Right cardiac atrium (tissue), 5 donors: ENCODE data around the gene AMZ2. TPM values are rescaled to one million over a fixed set of nuclear protein-coding genes. Genes with fewer than 3 reads are reported as not detected.

Source experiments
- ATAC-seq, 2 donors: fragments of 200-7000 bp; cut with Tn5 transposase; one replicate each; pipeline versions ENCODE4 v1.8.0 to v1.9.1; 2020; ENCODE audit warnings: moderate library complexity in 2 of 2, mild to moderate bottlenecking in 1 of 2
- DNase-seq, 3 donors: peaks; one replicate each; pipeline ENCODE4 v3.0.0-alpha.2; 2020
- H3K27ac ChIP-seq: one replicate; pipeline ENCODE4 v1.5.1; 2013; ENCODE audit warnings: mild to moderate bottlenecking, low read length, control low read depth, moderate library complexity
- H3K27me3 ChIP-seq: one replicate; pipeline ENCODE4 v1.6.1; 2013; ENCODE audit not compliant: control insufficient read depth, insufficient read depth
- H3K4me1 ChIP-seq: one replicate; pipeline ENCODE4 v1.6.1; 2013; ENCODE audit warnings: low read length; ENCODE audit not compliant: control insufficient read depth, insufficient read depth
- H3K4me3 ChIP-seq: one replicate; pipeline ENCODE4 v1.5.1; 2013; ENCODE audit warnings: low read length, control low read depth
- H3K9me3 ChIP-seq: one replicate; pipeline ENCODE4 v1.6.1; 2013; ENCODE audit warnings: low read length; ENCODE audit not compliant: control insufficient read depth
- WGBS: extraction: QIAGEN DNeasy Blood & Tissue Kit; methylation state at CpG from one replicate; pipeline ENCODE4 v1.1.7; 2013; 5-methylcytosine and 5-hydroxymethylcytosine counted together
- intact Hi-C, 4 donors: fragments of 100-400 bp; cut with DNase I; formaldehyde crosslinking; loops; one replicate each; pipeline versions ENCODE4 v1.11.0 to v1.14.0; 2022 to 2023
- polyA plus RNA-seq: library from polyadenylated mRNA; stranded (reverse); fragments of 200-250 nt; gene quantifications from one replicate; pipeline ENCODE4 v1.2.3, GENCODE V29; 2013
- total RNA-seq, 4 donors: library from RNA; stranded (reverse); fragmentation: NEBNext Ultra II Directional; extraction: Animal tissue kit (Norgen Biotek cat#: 25700); gene quantifications; one replicate each; pipeline ENCODE4 v1.2.1, GENCODE V29; 2021
- donor health status: healthy with polysubstance abuse.
- donor health status: DM: no; HTN: yes; CAD: no.
- donor health status: DM: no; HTN: no; CAD: no.
- donor health status: DM: no; HTN: yes; CAD: no; lungs with severe emphysema.
- donor health status: DM: yes; HTN: yes; CAD: no.

The AMZ2 gene
- total and polyA plus RNA-seq, 5 donors, result 73.9 to 98.3 (median 95.1) TPM

DNA sequence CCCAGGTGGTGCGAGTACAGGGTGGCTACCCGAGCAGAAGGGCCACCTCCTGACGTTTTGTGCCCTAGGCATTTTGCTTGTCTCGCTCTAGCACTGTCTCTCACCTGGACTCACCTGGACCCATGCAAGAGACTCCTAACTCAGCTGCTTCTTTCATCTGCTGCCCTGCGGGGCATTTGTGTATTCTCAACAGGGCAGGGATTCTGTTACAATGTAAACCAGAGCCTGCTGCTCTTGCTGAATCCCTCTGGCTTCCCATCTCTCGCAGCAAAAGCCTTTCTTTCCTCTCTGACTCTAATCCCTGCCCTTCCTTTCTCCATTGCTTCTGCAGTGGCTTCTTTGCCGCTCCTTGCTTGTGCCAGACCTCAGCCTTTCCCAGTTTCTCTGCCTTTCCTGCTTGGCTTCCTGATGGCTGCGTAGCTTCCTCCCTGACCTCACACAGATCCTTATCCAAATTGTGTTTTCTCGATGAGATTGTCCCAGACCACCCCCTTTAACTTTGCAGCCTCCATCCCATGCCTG lies 53.7 kb downstream of the AMZ2 start:
- 68% methylated on average over 9 of the region's 9 CpGs for WGBS
- intact Hi-C loops, result no loop called here
- DNase-seq, result no peak
- H3K4me3 ChIP-seq, result no peak overlapping the region
- H3K4me1 ChIP-seq, result no peaks in the 10 kb centered on the region
- H3K9me3 ChIP-seq, result no peaks in the 10 kb centered on the region
- H3K27me3 ChIP-seq, result no peaks in the 10 kb centered on the region
- peak in 1 of 2 donors; percentile 39 for ATAC-seq
- no peak overlapping the region for H3K27ac ChIP-seq

- intact Hi-C loops, result no loop called here
- no peak overlapping the region for H3K4me3 ChIP-seq
- no peak overlapping the region for H3K27ac ChIP-seq
Observed at GRCh38 chr17:68302066-68302564, 54.3 kb downstream of the AMZ2 start.

DNA sequence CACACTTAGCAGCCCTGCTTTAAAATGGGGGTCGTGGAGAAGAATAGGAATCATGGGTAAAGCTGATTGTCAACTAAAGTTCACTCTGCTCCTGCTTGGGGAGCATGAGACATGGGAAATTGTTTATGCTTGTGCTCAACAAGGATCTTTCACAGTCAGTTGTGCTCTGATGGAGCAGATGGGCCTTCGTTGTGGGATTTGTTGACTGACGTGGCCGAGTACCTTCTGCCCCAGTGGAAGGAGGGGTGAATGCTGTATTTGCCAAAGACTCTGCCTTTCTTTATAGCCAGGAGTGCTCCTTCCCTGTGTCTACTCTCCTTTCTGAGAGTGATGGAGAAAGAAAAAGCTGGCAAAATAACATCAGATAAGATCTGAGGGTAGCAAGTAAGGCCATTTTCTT lies 54.8 kb downstream of the AMZ2 start:
- WGBS, result 67% methylated on average over 4 of the region's 4 CpGs
- H3K4me1 ChIP-seq, result no peaks in the 10 kb centered on the region
- no peak overlapping the region for H3K4me3 ChIP-seq
- no peak overlapping the region for H3K27ac ChIP-seq
- H3K9me3 ChIP-seq, result no peaks in the 10 kb centered on the region
- intact Hi-C loops, result no loop called here
- ATAC-seq (no peak), DNase-seq (no peak)
- H3K27me3 ChIP-seq, result no peaks in the 10 kb centered on the region

More at GRCh38 chr17:68302066-68302564, 54.3 kb downstream of the AMZ2 start:
- 58% methylated on average over 10 of the region's 10 CpGs for WGBS
- peak; percentile 48 to 81 for ATAC-seq
- Histone ChIP-seq H3K4me1 (no peaks in the 10 kb centered on the region), H3K27me3 (no peaks in the 10 kb centered on the region), H3K9me3 (no peaks in the 10 kb centered on the region)
- DNase-seq, result peak in 2 of 3 donors; percentile 65 to 72

DNA sequence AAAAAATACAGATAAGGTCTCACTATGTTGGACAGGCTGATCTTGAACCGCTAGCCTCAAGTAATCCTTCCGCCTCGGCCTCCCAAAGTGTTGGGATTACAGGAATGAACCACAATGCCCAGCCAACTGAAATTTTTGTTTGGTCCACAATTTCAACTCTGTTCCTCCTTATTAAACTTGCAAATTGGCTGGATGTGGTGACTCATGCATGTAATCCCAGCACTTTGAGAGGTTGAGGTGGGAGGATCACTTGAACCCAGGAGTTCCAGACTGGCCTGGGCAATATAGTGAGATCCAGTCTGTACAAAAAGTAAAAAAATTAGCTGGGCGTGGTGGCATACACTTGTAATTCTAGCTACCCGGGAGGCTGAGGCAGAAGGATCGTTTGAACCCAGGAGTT lies 56.9 kb downstream of the AMZ2 start:
- ATAC-seq, result no peak
- no peak overlapping the region for H3K4me3 ChIP-seq
- WGBS, result 95% methylated on average over 6 of the region's 6 CpGs
- no peaks in the 10 kb centered on the region for H3K27me3 ChIP-seq
- no peaks in the 10 kb centered on the region for H3K9me3 ChIP-seq
- H3K4me1 ChIP-seq, result no peaks in the 10 kb centered on the region
- intact Hi-C loops, result no loop called here
- no peak overlapping the region for H3K27ac ChIP-seq
- no peak for DNase-seq

DNA sequence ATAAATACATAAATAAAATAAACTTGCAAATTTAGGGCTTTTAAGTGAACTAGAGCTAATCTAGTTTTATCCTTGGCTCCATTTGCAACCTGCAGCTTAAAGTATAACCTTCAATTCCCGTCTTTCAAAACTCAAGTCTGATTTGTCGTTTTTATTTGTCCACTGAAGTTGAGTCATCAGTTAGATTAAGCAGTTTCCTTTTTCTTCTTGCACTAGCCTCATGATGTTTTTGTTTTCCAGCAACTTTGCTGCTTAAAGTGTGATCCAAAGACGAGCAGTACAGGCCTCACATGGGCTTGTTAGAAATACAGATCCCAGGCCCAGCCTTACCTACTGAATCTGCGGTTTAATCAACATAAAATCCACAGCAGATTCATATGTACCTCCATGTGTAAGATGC lies 57.3 kb downstream of the AMZ2 start:
- Histone ChIP-seq H3K9me3 (no peaks in the 10 kb centered on the region), H3K27ac (no peak overlapping the region), H3K4me1 (no peaks in the 10 kb centered on the region), H3K4me3 (no peak overlapping the region), H3K27me3 (no peaks in the 10 kb centered on the region)
- DNase-seq (no peak), ATAC-seq (no peak)
- WGBS, result 72% methylated on average over 4 of the region's 4 CpGs
- intact Hi-C loops, result no loop called here

Other genes starting within 250 kb of the AMZ2 start
- gene KPNA2, start 212.3 kb upstream of the AMZ2 start, total RNA-seq, result 10 to 100 TPM; 16.7 to 29.5 (median 22.6) TPM
- 16.5 TPM for gene KPNA2, start 212.3 kb upstream of the AMZ2 start, polyA plus RNA-seq
- gene SLC16A6, start 43.1 kb downstream of the AMZ2 start, total RNA-seq, result under 1 TPM; 0.21 to 0.86 (median 0.41) TPM
- gene SLC16A6, start 43.1 kb downstream of the AMZ2 start, polyA plus RNA-seq, result 0.23 TPM
- gene ARSG, start 43.5 kb downstream of the AMZ2 start, total RNA-seq, result 1 to 10 TPM; 4.7 to 9.3 (median 6.8) TPM
- 2.8 TPM for gene ARSG, start 43.5 kb downstream of the AMZ2 start, polyA plus RNA-seq
- gene WIPI1, start 209.5 kb downstream of the AMZ2 start, total RNA-seq, result 10 to 100 TPM; 42.6 to 71.3 (median 53.5) TPM
- 44.2 TPM for gene WIPI1, start 209.5 kb downstream of the AMZ2 start, polyA plus RNA-seq